Ovary (tissue), 3 donors: ENCODE results near the gene P2RY11.

ENCODE experiments used
- EP300 ChIP-seq: sonication (generic); formaldehyde crosslinking; IDR thresholded peaks from one replicate; pipeline ENCODE4 v1.6.1; 2017; ENCODE audit warnings: antibody characterized with exemption
- POLR2A ChIP-seq: fragments of 450-650 bp; IDR thresholded peaks from one replicate; pipeline ENCODE4 v1.6.1; 2017; ENCODE audit warnings: antibody characterized with exemption, mild to moderate bottlenecking, moderate library complexity
- TF ChIP-seq, protein P1 (sequence below), 3 donors: fragments of 450-650 bp in 2 of 3; fragments of 200-600 bp in 1 of 3; IDR thresholded peaks; one replicate each; pipeline versions ENCODE4 v1.5.1 to v1.8.0; 2016 to 2022; ENCODE audit warnings: antibody characterized with exemption in 3 of 3, mild to moderate bottlenecking in 1 of 3
- donor health status: DM: no; HTN: no; CAD: no.

- TF ChIP-seq, protein P1, sequence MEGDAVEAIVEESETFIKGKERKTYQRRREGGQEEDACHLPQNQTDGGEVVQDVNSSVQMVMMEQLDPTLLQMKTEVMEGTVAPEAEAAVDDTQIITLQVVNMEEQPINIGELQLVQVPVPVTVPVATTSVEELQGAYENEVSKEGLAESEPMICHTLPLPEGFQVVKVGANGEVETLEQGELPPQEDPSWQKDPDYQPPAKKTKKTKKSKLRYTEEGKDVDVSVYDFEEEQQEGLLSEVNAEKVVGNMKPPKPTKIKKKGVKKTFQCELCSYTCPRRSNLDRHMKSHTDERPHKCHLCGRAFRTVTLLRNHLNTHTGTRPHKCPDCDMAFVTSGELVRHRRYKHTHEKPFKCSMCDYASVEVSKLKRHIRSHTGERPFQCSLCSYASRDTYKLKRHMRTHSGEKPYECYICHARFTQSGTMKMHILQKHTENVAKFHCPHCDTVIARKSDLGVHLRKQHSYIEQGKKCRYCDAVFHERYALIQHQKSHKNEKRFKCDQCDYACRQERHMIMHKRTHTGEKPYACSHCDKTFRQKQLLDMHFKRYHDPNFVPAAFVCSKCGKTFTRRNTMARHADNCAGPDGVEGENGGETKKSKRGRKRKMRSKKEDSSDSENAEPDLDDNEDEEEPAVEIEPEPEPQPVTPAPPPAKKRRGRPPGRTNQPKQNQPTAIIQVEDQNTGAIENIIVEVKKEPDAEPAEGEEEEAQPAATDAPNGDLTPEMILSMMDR (IDR thresholded peaks at IDR 0.05): no peak
- TF ChIP-seq POLR2A (no peak), EP300 (no peak)
These were observed 24.2 kb downstream of the P2RY11 start for GRCh38 chr19:10135551-10136334.
